IPS DF 6.9 (cell line): Measurements from ENCODE around the gene TTC28.
"Not testable (repeated sequence)": the region's sequence is repeated elsewhere in the genome, so short reads cannot be mapped to it uniquely, and the experiment has no call there.

Source experiments
- DNase-seq: peaks from one replicate; pipeline ENCODE4 v3.0.0-alpha.2; 2013; ENCODE audit warnings: low read depth, low spot score
- H3K27ac ChIP-seq: one replicate; pipeline ENCODE4 v1.5.1; 2013; ENCODE audit warnings: low read length, control low read depth
- H3K27me3 ChIP-seq: 2 replicates; pipeline ENCODE4 v1.6.1; 2013; ENCODE audit warnings: mild to moderate bottlenecking, low read length; ENCODE audit not compliant: control insufficient read depth, insufficient read depth
- H3K36me3 ChIP-seq: 2 replicates; pipeline ENCODE4 v1.6.1; 2013; ENCODE audit warnings: low read length; ENCODE audit not compliant: control insufficient read depth, insufficient read depth
- H3K4me1 ChIP-seq: 2 replicates; pipeline ENCODE4 v1.6.1; 2013; ENCODE audit warnings: low read length; ENCODE audit not compliant: control insufficient read depth, insufficient read depth
- H3K4me3 ChIP-seq: 2 replicates; pipeline ENCODE4 v1.5.1; 2013; ENCODE audit warnings: mild to moderate bottlenecking, low read length
- H3K9me3 ChIP-seq: 2 replicates; pipeline ENCODE4 v1.6.1; 2013; ENCODE audit warnings: low read length, inconsistent platforms; ENCODE audit not compliant: control insufficient read depth, insufficient read depth
- WGBS: extraction: QIAGEN DNeasy Blood & Tissue Kit; methylation state at CpG from one replicate; pipeline ENCODE4 v1.1.7; 2013; ENCODE audit warnings: mixed read lengths, missing lambda C conversion rate; ENCODE audit not compliant: insufficient read length, insufficient coverage; 5-methylcytosine and 5-hydroxymethylcytosine counted together

The TTC28 gene

DNA sequence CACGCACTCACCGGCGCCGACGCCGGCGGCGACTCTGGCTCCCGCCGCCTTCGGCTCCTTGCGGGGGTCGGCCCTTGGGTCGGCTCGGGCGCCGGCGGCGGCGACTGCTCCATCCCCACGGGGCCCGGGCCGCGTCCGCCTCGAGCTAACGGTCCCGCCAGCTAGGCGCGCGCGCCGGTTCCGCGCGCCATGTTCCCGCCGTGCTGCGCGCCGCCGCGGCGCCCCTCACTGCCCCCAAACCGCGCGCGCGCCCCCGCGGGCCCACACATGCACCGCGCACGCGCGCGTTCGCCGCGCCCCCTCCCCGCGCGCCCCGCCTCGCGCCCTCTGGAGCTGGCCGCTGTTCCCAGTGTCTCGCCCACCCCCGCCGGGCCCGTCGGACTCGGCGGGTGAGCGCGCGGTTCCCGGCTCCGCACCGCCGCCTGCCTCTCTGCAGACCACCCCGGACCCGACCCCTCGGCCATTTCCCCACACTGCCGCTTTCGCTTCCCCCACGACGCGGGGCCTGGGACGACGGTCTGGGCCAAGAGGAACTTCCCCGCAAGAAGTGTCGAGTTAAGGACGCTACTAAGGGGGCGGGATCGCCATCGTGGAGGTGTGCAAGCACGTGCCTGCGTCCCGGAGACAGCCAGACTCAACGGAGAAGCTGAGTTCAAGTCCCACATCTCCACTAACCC lies at the start of gene TTC28:
TSS of gene TTC28 (minus strand) at position 230 of the 677 bp plus-strand sequence. CDS start at position 113, 117 bp downstream.
- peak within 1 kb of the TSS; percentile 58; the same call in 1 of the 2 replicates for H3K4me3 ChIP-seq
- not testable (repeated sequence) for H3K9me3 ChIP-seq, DNase-seq, H3K4me1 ChIP-seq, H3K36me3 ChIP-seq, H3K27ac ChIP-seq, H3K27me3 ChIP-seq
- WGBS, result no CpG with 5 or more reads among the region's 101 CpGs

DNA sequence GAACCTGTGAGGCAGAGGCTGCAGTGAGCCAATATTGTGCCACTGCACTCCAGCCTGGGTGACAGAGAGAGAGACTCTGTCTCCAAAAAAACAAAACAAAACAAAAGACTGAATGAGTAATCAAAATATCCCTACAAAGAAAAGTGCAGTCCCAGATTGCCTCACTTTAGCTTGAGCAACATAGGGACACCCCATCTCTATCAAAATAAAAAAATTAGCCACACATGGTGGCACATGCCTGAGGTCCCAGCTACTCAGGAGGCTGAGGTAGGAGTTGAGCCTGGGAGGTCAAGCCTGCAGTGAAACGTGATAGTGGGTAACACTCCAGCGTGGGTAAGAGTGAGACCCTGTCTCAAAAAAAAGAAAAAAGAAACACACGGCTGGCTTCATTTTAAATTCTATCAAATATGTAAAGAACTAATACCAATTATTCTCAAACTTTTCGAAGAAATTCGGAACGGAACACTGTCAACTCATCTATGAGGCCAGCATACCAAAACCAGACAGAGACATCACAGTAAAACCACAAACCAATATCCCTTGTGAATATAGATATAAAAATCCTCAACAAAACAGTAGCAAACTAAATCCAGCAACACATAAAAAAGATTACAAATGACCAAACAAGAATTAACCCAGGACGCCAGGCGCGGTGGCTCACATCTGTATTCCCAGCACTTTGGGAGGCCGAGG lies 49.1 kb upstream of the TTC28 start:
- Histone ChIP-seq H3K4me3 (no peak overlapping the region), H3K27ac (no peak overlapping the region), H3K36me3 (peaks cover 6% of the 10 kb centered on the region; the same call in 1 of the 2 replicates), H3K9me3 (no peaks in the 10 kb centered on the region), H3K4me1 (no peaks in the 10 kb centered on the region), H3K27me3 (no peaks in the 10 kb centered on the region)
- DNase-seq, result no peak
- no CpG with 5 or more reads among the region's 10 CpGs for WGBS

DNA sequence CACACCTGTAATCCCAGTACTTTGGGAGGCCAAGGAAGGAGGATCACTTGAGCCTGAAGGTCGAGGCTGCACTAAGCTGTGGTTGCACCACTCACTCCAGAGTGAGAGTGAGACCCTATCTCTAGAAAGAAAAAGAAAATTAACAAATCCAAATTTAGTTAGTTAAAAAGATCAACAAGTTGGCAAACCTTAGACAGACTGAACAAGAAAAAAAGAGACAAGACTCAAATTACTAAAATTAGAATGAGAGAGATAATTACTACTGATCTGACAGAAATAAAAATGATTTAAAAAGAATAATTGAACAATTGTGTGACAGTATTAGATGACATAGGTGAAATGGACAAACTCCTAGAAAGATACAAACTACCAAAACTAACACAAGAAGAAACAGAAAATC lies 48.4 kb upstream of the TTC28 start:
- Histone ChIP-seq H3K4me1 (no peaks in the 10 kb centered on the region), H3K9me3 (no peaks in the 10 kb centered on the region), H3K36me3 (peaks cover 2% of the 10 kb centered on the region; the same call in 1 of the 2 replicates), H3K4me3 (no peak overlapping the region), H3K27ac (no peak overlapping the region), H3K27me3 (no peaks in the 10 kb centered on the region)
- no CpG with 5 or more reads among the region's 1 CpG for WGBS
- DNase-seq, result no peak

DNA sequence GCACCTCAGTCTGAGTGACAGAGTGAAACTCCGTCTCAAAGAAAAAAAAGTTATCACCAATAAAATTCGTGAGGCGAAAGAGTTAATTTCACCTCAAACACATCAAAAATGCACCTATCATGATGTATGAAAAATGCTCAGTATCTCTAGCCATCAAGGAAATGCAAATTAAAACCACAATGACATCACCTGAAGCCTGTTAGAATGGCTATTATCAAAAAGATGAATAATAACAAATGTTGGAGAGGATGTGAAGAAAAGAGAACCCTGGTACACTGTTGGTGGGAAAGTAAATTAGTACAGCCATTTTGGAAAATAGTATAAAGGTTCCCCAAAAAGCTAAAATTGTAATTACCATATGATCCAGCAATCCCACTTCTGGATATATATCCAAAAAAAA lies 38.4 kb upstream of the TTC28 start:
- WGBS, result no CpG with 5 or more reads among the region's 3 CpGs
- Histone ChIP-seq H3K4me1 (no peaks in the 10 kb centered on the region), H3K27ac (no peak overlapping the region), H3K9me3 (no peaks in the 10 kb centered on the region), H3K27me3 (no peaks in the 10 kb centered on the region), H3K4me3 (no peak overlapping the region), H3K36me3 (no peaks in the 10 kb centered on the region)
- DNase-seq, result no peak

DNA sequence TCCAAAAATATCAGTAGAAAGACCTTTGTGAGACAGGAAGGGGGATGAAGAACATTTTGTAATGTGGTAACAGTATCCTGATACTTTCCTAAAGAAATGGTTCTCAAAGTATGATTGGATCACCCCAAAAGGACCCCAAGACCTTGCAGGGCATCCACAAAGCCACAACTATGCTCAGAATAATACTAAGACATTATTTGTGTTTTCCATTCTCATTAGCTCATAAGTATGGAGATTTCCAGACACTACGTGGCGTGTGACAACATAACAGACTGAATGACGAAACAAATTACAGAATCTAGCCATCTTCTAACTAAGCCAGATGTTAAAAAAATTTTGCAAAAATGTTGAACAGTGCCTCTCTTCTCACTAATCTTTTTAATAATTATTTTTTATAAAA lies 37.0 kb upstream of the TTC28 start:
- Histone ChIP-seq H3K4me3 (no peak overlapping the region), H3K27me3 (no peaks in the 10 kb centered on the region), H3K36me3 (peaks cover 3% of the 10 kb centered on the region; the same call in 1 of the 2 replicates), H3K27ac (no peak overlapping the region), H3K9me3 (no peaks in the 10 kb centered on the region), H3K4me1 (no peaks in the 10 kb centered on the region)
- no CpG with 5 or more reads among the region's 3 CpGs for WGBS
- DNase-seq, result no peak

DNA sequence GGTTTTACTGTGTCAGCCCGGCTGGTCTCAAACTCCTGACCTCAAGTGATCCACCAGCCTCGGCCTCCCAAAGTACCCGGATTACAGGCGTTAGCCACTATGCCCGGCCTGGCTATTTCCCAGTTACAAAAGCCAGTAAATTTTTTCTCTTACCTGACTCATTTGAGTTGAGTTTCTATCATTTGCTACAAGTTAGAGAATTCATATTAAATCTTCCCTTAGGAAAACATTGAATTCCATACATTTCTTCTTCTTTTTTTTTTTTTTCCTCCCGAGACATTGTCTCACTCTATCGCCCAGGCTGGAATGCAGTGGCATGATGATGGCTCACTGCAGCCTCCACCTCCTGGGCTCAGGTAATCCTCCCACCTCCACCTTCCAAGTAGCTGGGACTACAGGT lies 36.0 kb upstream of the TTC28 start:
- H3K27ac ChIP-seq, result no peak overlapping the region
- peaks cover 3% of the 10 kb centered on the region; the same call in 1 of the 2 replicates for H3K36me3 ChIP-seq
- H3K9me3 ChIP-seq, result no peaks in the 10 kb centered on the region
- H3K4me1 ChIP-seq, result no peaks in the 10 kb centered on the region
- no CpG with 5 or more reads among the region's 7 CpGs for WGBS
- H3K27me3 ChIP-seq, result no peaks in the 10 kb centered on the region
- no peak for DNase-seq
- no peak overlapping the region for H3K4me3 ChIP-seq

DNA sequence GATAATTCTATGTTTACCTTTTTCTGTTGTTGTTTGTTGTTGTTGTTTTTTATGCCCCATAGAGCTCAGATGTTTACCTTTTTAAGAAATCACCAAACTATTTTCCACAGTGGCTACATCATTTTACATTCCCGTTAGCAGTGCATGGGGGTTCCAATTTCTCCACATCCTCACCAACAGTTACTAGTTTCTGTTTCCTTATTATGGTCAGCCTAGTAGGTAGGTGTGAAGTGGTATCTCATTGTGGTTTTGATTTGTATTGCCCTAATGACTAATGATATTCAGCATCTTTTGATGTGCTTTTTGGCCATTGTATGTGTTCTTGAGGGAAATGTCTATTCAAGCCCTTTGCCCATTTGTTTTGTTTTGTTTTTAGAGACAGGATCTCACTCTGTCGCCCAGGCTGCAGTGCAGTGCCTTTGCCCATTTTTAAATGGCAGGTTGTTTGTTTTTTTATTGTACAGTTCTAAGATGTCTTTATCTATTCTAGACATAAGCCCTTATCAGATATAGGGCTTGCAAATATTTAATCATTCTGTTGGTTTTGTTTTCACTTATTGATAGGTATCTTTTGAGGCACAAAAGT lies 34.5 kb upstream of the TTC28 start:
- Histone ChIP-seq H3K27me3 (no peaks in the 10 kb centered on the region), H3K4me3 (no peak overlapping the region), H3K27ac (no peak overlapping the region), H3K36me3 (peaks cover 3% of the 10 kb centered on the region; the same call in 1 of the 2 replicates), H3K9me3 (no peaks in the 10 kb centered on the region), H3K4me1 (no peaks in the 10 kb centered on the region)
- WGBS, result no CpG with 5 or more reads among the region's 2 CpGs
- no peak for DNase-seq

DNA sequence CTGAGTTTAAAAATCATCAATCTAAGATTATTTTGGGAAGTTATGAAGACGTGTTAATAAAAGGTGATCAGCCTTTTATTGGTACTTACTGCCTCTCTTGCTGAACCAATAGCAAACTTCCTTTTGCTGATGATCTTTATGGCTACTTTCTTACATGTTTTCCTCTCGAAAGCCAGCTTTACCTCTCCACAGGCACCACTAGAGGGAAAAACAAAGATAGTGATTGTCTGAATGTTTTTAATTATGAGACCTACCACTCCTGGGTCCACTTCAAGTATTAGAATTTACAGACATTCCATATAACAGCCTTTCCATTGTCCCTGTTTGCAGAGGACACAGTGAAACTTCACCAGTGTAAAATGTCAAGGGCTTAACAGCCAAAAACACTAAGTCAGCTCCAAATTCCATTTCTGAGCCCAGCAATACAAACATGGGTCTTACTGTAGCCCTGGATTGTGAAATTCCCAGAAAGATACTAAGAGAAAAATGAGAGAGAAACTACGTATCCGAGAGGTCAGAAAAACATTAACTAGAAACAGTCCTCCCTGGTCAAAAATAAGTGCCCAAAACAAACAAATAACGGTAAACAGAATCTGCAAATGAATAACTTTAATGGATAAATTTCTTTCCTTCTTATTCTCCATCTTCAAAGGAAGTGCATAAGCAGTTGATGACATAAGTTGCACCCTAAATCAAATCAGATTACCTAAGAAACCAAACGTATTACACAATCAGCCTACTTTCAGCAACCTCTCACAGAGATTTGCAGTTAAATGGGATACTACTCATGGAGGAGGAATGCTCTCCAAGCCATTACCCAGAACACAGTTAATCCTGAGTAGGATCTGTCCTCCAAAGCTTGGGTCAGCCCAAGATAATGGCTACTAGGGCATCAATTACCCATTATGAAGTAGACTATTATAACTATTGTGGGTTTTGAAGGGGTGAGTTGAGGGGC lies 32.5 kb upstream of the TTC28 start:
- WGBS, result no CpG with 5 or more reads among the region's 6 CpGs
- no peak for DNase-seq
- no peak overlapping the region for H3K4me3 ChIP-seq
- H3K4me1 ChIP-seq, result no peaks in the 10 kb centered on the region; the same call in 1 of the 2 replicates
- H3K36me3 ChIP-seq, result peaks cover 7% of the 10 kb centered on the region; the same call in 1 of the 2 replicates
- H3K27me3 ChIP-seq, result no peaks in the 10 kb centered on the region
- no peaks in the 10 kb centered on the region for H3K9me3 ChIP-seq
- no peak overlapping the region for H3K27ac ChIP-seq

DNA sequence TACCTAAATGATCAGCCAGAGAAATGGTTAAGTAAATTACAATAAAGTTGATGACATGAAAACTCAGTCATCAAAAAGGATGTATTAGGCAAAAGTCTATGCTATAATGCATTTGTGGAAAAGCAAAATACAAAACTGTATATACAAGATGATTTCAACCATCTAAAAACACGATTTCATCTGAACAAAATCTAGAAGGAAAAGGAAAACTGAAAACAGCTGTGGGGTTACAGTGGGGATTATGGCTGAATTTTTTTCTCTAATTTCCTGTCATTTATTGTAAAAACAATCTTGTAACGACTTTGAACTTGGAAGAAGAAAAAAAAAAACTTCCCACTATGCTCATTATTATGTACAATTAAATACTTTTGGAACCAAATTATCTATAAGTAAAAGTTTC lies 31.7 kb upstream of the TTC28 start:
- H3K4me1 ChIP-seq, result no peaks in the 10 kb centered on the region; the same call in 1 of the 2 replicates
- no peak for DNase-seq
- H3K4me3 ChIP-seq, result no peak overlapping the region
- peaks cover 9% of the 10 kb centered on the region; the same call in 1 of the 2 replicates for H3K36me3 ChIP-seq
- no CpG with 5 or more reads among the region's 2 CpGs for WGBS
- no peaks in the 10 kb centered on the region for H3K27me3 ChIP-seq
- no peak overlapping the region for H3K27ac ChIP-seq
- no peaks in the 10 kb centered on the region for H3K9me3 ChIP-seq
